GM18520 (cell line): ENCODE results near the gene RGS19.

Experiments
- ATAC-seq: cut with Tn5 transposase; IDR thresholded peaks from one replicate; pipeline ENCODE4 v1.9.1; 2021; ENCODE audit not compliant: unreplicated experiment

The RGS19 gene

DNA sequence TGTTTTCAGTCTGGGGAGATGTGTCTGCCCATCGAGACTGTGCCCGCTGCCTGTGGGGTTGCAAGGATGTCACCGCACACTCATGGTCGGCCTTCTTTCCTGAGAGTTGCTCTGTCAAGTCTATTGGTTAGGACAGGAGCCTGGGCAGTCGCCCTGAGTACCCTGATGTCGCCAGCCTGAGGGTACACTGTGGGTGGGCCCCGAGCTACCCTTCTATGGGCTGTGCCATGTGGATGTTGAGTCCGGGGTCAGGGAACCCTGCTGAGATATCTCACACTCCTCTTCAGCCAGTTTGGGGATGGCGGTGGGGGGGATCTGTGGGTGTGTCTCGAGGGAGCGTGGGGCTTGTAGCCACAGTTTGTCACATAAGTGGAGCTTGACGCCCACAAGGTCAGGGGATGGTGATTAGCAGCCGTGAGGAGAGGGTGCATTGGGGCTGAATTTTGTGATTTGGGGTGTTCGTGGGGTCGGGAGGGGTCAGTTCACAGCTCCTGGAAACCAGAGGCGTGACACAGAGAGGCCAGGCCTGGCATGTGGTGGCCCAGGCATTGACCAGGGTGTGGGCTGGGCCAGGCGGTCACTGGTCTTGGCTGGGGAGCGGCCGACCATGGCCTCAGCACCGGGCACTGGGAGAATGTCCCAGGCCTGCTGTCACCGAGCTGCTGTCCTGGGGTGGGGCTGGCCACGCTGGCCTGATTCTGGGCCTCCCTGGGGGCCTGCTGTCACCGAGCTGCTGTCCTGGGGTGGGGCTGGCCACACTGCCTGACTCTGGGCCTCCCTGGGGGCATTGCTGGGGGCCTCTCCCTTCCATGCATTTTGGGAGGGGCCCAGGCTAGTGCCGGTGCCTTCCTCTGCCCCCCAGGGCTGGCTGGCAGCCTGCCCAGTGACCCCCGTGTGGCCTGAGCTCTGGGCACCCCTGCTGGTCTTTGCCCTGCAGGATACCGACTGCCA lies 29.7 kb upstream of the RGS19 start:
- no peak for ATAC-seq

DNA sequence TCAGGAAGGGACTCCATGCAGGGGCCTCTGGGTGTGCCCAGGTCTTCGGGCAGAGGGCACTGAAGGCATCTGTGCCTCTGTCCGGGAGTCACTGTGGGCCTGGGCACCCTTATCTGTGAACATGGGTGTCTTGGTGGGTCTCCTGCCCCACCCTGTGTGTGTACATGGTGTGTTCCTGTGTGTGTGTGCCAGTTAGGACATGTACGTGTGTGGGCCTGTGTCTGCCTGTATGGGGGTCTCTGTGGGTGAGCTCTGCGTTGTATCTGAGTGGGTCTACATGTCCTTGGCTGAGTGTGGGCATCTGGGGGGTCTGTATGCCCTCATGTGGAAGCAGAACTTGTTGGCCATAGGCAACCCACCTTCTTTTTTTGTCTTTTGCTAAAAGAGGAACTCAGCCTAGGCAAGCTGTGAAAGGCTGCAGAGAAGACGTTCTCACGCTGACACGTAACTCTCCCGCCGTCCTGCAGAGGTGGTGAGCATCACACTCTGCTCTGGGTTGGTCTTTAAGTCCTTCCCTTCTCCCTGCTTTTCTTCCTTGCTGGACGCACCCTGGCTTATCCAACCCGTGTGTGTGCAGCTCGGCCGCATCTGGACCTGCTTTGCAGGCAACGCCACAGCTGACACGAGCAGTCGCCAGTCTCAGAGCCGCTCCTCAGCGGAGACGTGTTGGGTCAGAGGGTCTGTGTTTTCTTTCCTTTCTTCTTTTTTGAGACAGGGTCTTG lies 28.6 kb upstream of the RGS19 start:
- ATAC-seq = no peak

DNA sequence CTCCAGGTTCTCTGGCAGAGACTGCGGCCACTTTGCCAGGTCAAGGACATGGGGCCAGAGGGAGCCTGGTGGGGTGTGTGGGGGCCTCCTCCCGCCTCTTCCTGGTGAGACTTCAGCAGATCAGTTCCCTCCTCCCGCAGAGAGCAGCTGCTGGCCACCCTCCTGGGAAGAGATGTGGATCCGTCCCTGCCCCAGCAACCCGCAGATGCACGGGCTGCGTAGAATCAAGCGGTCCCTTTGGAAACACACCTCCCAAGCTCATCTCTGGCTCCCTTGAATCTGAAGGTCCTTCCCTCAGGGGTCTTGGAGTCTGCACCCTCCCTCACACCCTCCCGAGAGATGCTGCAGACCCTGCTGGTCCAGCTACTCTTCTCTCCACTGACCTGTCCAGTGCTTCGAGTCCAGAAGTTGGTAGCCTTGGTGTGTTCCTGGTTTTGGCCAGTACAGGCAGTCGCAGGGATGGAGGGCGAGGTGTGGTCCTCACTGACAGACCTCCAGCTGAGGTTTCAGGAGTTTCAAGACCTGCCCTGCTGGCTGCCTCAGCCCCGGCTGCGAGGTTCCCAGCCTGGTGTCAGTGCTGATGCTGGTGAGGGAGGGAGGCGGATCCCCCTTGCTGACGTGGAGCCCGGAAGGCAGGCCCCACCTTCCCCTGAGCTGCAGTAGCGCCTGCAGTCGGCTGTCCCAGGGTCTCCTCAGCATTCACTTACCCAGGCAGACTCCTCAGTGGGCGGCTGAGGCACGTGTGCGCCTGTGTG lies 27.8 kb upstream of the RGS19 start, which contains the start of gene NPBWR2:
Gene NPBWR2 (minus strand): TSS at position 585 of the 755 bp plus-strand sequence. CDS start 734 bp downstream, outside the sequence.
- no peak for ATAC-seq

DNA sequence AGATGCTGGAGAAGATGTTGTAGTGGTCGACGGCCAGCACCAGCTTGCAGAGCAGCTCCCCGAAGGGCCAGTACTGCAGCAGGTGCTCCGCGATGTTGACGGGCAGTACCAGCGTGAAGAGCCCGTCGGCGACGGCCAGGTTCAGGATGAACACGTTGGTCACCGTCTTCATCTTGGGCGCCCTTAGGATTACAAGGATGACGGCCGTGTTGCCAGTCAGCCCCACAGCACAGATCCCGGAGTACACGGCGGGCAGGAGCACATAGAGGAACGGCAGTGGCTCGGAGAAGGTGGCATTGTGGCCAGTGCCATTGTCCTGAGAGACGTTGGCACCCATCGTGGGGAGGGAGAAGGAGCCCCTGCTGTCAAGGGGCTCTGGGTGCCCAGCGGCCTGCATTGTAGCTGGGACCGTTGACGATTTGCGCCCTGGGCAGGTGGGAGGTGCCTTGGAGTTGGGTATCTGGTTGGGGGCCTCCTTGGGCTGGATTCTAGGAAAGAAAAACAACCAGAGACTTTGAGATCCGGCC lies 27.2 kb upstream of the RGS19 start:
- no peak for ATAC-seq

DNA sequence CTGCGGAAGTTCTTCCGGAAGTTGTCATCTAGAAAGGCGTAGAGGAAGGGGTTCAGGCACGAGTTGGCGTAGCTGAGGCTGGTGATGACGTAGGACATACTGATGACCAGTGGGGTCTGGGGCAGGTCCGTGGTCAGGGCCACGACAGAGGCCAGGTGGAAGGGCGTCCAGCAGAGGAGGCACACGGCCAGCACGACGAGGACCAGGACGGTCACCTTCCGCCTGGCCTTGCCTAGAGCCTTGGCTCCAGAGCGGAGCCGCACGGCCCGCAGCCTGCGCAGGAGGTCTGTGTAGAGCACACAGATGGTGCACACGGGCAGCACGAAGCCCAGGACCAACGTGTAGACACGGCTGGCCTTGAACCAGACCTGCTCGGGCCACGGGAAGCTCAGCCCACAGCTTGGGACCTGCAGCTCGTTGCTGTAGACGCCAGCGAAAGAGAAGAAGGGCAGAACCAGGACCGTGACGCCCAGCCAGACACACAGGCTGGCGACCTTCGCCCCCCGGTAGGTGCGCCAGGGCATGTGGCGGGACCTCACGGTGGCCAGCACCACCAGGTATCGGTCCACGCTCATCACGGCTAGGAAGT lies 26.6 kb upstream of the RGS19 start:
- no peak for ATAC-seq

DNA sequence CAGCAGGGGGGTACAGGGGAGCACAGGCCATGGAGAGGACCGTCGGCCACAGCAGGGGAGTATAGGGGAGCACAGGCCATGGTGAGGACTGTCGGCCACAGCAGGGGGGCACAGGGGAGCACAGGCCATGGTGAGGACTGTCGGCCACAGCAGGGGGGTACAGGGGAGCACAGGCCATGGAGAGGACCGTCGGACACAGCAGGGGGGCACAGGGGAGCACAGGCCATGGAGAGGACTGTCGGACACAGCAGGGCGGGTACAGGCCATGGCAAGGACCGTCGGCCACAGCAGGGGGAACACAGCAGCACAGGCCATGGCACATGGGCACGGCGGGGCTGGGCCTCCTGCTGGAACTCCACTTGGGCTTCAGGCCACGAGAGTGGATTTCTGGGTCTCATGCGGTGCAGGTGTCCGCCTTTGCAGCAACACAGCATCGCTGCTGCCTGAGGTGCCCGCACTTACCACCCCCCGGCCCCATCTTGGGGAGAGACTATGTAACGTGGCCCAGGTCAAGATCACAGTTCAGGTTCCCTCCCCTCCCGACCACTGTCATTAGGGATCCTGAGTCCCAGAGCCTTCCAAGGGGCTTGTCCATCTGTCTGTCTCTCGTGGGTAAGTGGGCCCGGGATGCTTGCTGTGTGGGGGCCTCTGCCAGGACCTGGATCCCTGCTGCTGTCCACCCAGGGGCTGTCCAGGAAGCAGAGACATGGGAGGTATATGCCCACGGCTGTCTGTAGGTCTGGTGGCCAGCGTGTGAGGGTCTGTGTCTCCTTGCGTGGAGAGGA lies 25.5 kb upstream of the RGS19 start:
- ATAC-seq = no peak

DNA sequence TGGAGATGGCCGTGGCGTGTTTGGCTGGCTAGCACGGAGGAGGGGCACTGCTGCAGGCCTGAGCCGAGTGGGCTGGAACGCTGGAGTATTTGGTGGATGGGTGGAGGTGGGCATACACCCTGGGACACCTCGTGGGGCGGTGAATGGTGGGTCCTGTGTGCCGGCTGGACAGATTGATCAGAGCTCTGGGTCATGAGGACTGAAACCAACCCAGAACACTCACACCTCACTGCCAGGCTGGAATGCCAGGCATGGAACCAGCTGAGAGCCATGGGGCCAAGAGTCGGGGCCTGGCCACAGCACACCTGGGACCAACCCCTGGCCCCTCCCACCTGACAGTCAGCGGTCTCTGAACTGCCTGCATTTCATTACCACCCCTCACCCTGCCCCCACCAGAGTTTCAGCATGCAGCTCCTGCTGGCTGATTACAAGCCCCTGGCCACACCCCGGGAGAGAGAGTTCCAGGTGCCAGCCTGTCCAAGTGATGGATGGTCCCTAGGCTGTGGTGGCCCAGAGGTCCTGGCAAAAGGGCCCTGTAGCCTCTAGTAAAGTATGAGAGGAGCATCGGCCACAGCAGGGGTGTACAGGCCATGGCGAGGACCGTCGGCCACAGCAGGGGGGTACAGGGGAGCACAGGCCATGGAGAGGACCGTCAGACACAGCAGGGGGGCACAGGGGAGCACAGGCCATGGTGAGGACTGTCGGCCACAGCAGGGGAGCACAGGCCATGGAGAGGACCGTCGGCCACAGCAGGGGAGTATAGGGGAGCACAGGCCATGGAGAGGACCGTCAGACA lies 24.8 kb upstream of the RGS19 start:
- no peak for ATAC-seq

DNA sequence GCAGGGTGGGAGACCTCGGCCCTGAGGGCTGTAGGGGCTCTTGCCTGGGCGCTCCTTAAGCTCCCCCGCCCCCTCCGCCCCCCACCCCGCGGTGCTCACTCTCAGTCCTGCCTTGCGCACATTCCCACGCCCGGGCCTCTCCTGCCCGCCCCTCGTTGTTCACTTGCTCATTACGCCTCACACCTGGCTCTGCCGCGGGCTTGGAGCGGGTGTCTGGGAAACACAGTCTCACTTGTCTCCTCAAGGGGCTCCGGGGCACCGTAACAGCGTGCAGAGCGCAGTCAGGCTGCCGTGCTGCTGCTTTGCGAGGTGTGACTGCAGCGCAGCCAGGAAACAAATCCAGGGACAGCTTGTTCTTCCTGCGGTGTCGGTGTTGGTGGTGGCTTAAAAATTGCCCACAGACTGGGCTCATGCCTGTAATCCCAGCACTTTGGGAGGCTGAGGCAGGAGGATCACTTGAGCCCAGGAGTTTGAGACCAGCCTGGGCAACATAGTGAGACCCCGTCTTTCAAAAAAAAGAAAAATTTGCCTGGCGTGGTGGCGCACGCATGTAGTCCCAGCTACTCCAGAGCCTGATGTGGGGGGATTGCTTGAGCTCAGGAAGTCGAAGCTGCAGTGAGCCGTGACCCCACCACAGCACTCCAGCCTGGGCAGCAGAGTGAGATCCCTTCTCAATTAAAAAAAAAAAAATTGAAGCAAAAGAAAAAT lies 23.5 kb upstream of the RGS19 start:
- no peak for ATAC-seq

DNA sequence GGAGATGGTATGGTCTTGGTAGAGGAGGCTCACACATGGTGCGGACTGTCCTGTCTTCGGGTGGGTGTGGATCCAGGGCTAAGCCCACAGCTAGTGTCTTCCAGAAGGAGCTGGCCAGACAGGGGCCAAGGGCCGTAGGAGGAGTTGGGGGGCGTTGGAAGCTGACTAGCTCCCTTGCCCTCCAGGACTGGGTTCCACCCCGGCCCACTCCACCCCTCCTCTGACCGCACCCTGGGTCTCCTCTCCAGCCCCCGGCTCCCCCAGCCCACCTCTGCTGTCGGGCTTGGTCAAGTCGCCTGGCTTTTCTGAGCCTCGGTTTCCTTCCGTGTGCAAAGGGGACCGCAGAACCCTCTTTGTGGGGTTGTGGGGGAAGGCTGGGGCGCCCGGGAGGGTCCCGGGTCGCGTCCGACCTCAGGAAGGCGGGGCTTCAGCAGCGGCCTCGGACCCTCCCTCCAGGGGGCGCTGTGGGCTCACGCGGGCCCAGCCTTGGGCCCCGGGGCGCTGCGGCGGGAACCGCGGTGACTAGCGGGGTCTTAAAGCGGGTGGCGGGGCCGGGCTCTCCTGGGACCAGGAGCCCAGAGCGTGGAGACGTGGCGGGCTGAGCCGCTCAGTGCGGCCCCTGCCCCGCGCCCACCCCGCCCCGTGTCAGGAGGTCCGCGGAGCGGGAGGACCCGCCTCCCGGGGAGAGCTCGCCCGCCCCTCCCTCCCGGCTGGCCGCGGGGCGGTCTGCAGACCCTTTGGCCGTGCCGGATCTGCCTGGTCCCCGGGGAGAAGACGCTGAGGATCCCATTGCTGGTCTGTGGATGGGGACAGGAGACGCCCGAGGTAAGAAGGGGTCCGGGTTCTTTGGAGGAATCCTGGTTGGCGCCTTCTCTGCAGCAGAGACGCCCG lies 22.7 kb upstream of the RGS19 start:
- ATAC-seq = no peak

DNA sequence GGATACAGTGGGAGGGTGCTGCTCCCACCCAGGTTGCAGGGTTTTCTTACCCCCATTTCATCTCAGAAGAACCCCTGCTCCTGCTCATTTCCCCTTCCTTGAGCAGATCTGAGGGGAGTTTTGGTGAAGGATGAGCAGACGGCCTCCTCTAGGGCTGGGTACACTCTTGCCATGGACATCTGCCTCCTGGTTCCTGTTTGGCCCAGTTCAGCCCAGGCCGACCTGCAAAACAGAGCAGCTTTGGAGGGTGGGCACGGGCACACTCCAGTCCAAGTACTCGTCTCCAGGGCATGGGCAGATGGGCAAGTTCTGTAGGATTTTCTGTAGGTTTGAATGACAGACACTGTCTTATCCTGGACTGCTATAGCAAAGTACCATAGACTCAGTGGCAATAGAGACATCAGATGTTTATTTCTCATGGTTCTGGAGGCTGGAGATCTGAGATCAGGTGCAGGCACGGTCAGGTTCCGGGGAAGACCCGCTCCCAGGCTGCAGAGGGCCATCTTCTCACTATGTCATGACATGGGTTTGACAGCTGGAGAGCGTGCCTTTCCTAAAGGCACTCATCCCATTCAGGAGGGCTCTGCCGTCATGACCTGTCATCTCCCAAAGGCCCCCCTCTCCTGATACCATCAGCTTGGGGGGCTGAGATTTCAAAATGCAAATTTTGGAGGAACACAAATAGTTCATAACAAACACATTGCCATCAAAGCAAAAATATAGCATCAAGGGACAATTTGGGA lies 21.8 kb upstream of the RGS19 start:
- no peak for ATAC-seq

DNA sequence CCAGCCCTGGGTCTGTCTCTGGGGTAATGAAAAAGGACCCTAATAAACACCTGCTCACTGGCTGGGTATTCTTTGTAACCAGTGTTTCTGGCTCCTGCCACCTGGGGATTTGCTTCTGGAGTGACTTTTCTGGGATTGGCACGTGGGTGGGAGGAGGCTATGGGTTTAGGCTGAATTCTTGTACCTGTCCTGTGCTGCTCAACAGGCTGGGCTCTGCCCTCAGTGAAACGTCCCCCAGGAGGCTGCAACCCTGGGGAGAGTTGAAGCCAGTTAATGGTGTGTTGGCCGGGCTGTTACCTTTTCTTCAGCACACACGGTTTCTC lies 21.2 kb upstream of the RGS19 start:
- ATAC-seq = no peak

DNA sequence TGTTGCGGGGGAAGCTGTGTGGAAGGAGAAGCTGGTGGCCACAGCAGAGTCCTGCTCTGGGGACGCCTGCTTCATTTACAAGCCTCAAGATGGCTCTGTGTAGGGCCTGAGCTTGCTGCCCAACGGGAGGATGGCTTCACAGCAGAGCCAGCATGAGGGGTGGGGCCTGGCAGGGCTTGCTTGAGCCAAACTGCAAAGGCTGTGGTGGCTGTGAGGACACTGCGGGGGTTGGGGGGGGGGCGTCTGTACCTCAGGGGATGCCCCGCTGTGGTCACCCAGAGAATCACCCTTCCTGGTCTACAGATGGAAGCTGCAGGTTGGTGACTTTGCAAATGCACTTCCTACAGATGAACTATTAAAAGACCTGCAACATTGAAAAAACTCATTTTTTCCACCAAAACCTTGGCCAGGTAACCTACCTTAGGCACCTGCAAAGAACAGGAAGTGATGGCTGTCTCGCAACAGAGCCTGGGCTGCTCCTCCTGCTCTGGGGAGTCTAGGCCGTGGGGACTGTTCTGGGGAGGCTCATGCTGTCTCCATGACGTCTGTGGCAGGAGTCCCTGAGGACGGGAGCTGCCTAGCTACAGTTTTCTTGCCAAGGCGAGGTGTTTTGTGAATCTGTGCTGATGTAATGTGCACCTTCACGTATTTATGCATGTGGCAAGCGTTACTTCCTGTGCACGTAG lies 20.7 kb upstream of the RGS19 start:
- ATAC-seq = no peak

DNA sequence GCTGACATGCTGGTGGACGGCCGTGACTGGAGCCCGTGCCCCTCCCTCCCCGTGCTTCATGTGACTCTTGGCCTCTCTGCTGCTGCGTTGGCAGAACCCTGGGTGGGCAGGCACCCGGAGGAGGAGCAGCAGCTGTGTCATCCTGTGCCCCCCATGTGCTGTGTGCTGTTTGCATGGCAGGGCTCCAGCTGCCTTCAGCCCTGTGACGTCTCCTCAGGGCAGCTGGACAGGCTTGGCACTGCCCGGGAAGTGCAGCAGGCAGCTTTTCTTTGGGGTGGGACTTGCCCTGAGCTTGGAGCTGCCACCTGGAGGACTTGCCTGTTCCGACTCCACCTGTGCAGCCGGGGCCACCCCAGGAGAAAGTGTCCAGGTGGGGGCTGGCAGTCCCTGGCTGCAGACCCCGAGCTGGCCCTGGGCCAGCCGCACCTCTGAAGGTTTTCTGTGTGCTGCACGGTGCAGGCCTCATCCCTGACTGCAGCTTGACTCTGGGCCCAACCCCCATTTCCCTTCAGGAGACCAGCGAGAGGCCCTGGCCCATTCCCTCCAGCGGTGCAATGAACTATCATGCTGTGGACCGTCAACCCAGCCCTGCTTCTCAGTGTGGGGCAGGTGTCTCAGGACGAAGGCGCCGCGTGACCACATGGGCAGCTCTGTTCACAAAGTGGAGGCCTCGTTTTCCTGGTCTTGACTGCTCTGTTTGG lies 19.9 kb upstream of the RGS19 start:
- no peak for ATAC-seq

DNA sequence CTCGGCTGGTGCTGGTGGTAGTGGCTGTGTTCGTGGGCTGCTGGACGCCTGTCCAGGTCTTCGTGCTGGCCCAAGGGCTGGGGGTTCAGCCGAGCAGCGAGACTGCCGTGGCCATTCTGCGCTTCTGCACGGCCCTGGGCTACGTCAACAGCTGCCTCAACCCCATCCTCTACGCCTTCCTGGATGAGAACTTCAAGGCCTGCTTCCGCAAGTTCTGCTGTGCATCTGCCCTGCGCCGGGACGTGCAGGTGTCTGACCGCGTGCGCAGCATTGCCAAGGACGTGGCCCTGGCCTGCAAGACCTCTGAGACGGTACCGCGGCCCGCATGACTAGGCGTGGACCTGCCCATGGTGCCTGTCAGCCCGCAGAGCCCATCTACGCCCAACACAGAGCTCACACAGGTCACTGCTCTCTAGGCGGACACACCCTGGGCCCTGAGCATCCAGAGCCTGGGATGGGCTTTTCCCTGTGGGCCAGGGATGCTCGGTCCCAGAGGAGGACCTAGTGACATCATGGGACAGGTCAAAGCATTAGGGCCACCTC lies 19.2 kb upstream of the RGS19 start:
- no peak for ATAC-seq

DNA sequence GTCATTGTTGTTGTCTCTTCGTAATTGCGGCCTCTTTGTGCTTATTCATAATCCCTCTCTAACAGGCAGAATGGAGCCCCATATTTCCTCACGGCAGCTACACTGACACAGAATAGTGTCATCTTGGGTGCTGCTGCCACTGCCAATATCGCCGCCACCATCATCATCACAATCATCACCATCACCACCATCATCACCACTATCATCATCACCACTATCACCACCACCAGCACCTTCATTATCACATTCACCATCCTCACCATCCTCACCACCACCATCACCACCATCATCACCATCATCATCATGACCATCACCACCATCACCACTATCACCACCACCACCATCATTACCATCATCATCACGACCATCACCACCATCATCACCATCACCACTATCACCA lies 17.2 kb upstream of the RGS19 start:
- ATAC-seq = no peak

DNA sequence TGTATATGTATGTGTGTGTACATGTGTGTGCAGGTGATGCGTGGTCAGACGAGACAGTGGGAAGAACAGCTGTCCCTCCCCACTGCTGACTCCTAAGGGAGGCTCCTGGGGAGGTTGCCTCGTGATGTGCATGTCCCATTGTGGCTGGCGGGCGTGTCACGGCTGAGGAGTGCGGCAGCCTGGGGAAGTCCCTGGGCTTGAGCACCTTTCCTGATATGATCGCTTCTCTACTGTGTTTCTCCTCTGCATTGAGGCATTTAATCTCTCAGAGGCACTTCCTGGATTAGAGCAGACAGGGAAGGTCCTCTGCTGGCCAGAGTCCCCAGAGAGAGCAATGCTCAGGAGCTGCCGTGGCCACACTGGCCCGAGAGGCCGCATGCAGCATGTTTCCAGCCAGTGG lies 16.6 kb upstream of the RGS19 start:
- no peak for ATAC-seq
